ENCODE data around the gene FAM221B. TPM values are rescaled to one million over a fixed set of nuclear protein-coding genes. Genes with fewer than 3 reads are reported as not detected.

Gene FAM221B
- total and polyA plus RNA-seq, 9 of the 15 experiments (the other 6 are each of a cell fraction or from before 2014, with no cell fraction given) = 0.01 TPM; not detected in 8

GRCh38 chr9:35776018-35776417 lies 52.5 kb downstream of the FAM221B start:
- peak in 2 of 4 experiments; percentile 8 to 20 for DNase-seq (ENCODE audit: extremely low read depth in 1 of 4, low spot score in 3 of 4)
- Histone ChIP-seq H2AFZ (ENCODE audit: low read depth, low read length) (no peak overlapping the region), H4K20me1 (replicated peaks; ENCODE audit: control insufficient read depth, insufficient read depth, low read length) (no peaks in the 10 kb centered on the region), H3K4me1 (replicated peaks in 1 of 2; ENCODE audit: control insufficient read depth in 2 of 2, insufficient read depth in 2 of 2, low read length in 2 of 2) (peaks cover 6 to 21% of the 10 kb centered on the region in 2 experiments; a peak in 4 of 5 replicates), H3K9ac (ENCODE audit: insufficient read depth in 1 of 2, low read depth in 2 of 2, low read length in 2 of 2) (no peak overlapping the region), H3K9me1 (ENCODE audit: control insufficient read depth, insufficient read depth, low read length) (no peaks in the 10 kb centered on the region), H3K9me3 (replicated peaks; ENCODE audit: control insufficient read depth, insufficient read depth, low read depth, low read length) (no peaks in the 10 kb centered on the region), H3K27me3 (ENCODE audit: control insufficient read depth in 2 of 2, insufficient read depth in 2 of 2, low read length in 2 of 2) (no peaks in the 10 kb centered on the region), H3K36me3 (ENCODE audit: control insufficient read depth, insufficient read depth, low read length) (0 out of 3 replicates have a peak, but pooled peaks cover 4% of the 10 kb centered on the region), H3K4me3 (no peak overlapping the region), H3K4me2 (ENCODE audit: insufficient read depth, low read length) (no peak overlapping the region; the same call in 1 of the 2 replicates), H3K27ac (ENCODE audit: extremely low read depth, low read depth, low read length) (peak overlapping the region; percentile 73; the same call in 1 of the 3 replicates), H3K79me2 (ENCODE audit: control insufficient read depth, insufficient read depth, low read length) (peaks cover 3% of the 10 kb centered on the region; the same call in 2 of the 3 replicates)
- 38% methylated on average over 3 of the region's 4 CpGs for WGBS (ENCODE audit: insufficient coverage, low coverage, missing lambda C conversion rate)
- no peak for FAIRE-seq
- ATAC-seq = peak; percentile 51; the same call in 2 of the 3 replicates
- in situ Hi-C loops (cut with MboI) = no loop called here
- CTCF ChIA-PET (ENCODE audit: low intra/inter-chr PET ratio) = interaction anchor here (0.6 kb wide), 1 partner anchor 419 kb away, joined by 6 read pairs; no protein-coding TSS in a partner anchor
- BruUV-seq (replicated peaks) = no TSS peak
- POLR2A ChIA-PET = interaction anchor here (0.9 kb wide), 1 partner anchor 9 kb away, joined by 3 read pairs; no protein-coding TSS in a partner anchor
- intact Hi-C loops (cut with micrococcal nuclease) = loop anchor here (5.0 kb wide), 1 partner anchor 39 kb away; no protein-coding TSS in a partner anchor
- TF ChIP-seq ZBTB8A (IDR thresholded peaks at IDR 0.05; ENCODE audit: partially characterized antibody) (no peak), NFE2 (IDR thresholded peaks at IDR 0.05; ENCODE audit: low read depth) (peak; percentile 52; the same call in 1 of the 2 replicates), ZNF778 (CRISPR knock-in tag; IDR thresholded peaks at IDR 0.05) (no peak), ZNF316 (IDR thresholded peaks at IDR 0.05) (peak; percentile 13; the same call in 1 of the 2 replicates), ZNF76 (CRISPR knock-in tag; IDR thresholded peaks at IDR 0.05; ENCODE audit: borderline replicate concordance) (no peak), PTRF (tag; IDR thresholded peaks at IDR 0.05) (no peak), C11orf30 (IDR thresholded peaks at IDR 0.05; ENCODE audit: low read depth) (peak; percentile 40; the same call in 1 of the 2 replicates), ZBTB2 (IDR thresholded peaks at IDR 0.05) (no peak), ZNF77 (CRISPR knock-in tag; IDR thresholded peaks at IDR 0.05) (no peak), CREB3 (tag; conservative IDR thresholded peaks at IDR 0.05; ENCODE audit: low read depth) (no peak), ZNF384 (IDR thresholded peaks at IDR 0.05; ENCODE audit: low read depth, low read length) (peak; percentile 32; the same call in 1 of the 2 replicates), LEF1 (IDR thresholded peaks at IDR 0.05) (no peak)

Data from K562 (cell line).